GM12892 (cell line): ENCODE measurements around the gene KDM2B.

Experiments used
- POLR2A ChIP-seq: IDR thresholded peaks from 2 replicates; pipeline ENCODE4 v1.6.1; 2011; ENCODE audit warnings: low read depth, low read length, control low read depth
- POLR2AphosphoS5 ChIP-seq: IDR thresholded peaks from 2 replicates; pipeline ENCODE4 v1.6.1; 2011; ENCODE audit warnings: low read depth, low read length, control low read depth
- TAF1 ChIP-seq: IDR thresholded peaks from 2 replicates; pipeline ENCODE4 v1.6.1; 2011; ENCODE audit warnings: low read depth, mild to moderate bottlenecking, control low read depth, low read length, borderline replicate concordance

DNA sequence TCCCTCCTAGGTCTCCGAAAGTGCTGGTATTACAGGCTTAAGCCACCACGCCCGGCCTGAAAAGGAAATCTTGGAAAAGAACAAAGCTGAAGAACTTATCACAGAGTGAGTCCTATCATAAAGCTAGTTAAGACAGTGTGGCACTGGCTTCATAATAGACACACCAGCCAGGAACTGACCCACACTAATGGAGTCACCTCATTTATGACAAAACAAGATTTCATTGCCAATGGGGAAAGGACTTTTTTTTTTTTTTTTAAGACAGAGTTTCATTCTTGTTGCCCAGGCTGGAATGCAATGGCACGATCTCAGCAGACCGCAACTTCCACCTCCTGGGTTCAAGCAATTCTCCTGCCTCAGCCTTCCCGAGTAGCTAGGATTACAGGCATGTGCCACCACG is 15.7 kb downstream of the KDM2B start:
- no peak for TF ChIP-seq POLR2A
- TF ChIP-seq POLR2AphosphoS5 = no peak
- TF ChIP-seq TAF1 = no peak
